ENCODE measurements around the gene CTXN2. TPM values are rescaled to one million over a fixed set of nuclear protein-coding genes. Genes with fewer than 3 reads are reported as not detected.

The CTXN2 gene
- total RNA-seq, 1 experiment from 2014 or later, result 0.07 TPM

GRCh38 chr15:48225771-48226170, 34.3 kb downstream of the CTXN2 start (continued):
- no peak for TF ChIP-seq ERG (CRISPR knock-in tag; IDR thresholded peaks at IDR 0.05)
- no peak for TF ChIP-seq HMGA2 (CRISPR knock-in tag; IDR thresholded peaks at IDR 0.05)
- TF ChIP-seq ZNF423 (CRISPR knock-in tag; IDR thresholded peaks at IDR 0.05), result no peak
- no peak for TF ChIP-seq ESRRA (CRISPR knock-in tag; IDR thresholded peaks at IDR 0.05; ENCODE audit: borderline replicate concordance)
- no peak for TF ChIP-seq PRDM15 (CRISPR knock-in tag; IDR thresholded peaks at IDR 0.05)
- no peak for TF ChIP-seq STAT6 (CRISPR knock-in tag; conservative IDR thresholded peaks at IDR 0.05; ENCODE audit: low read depth)
- TF ChIP-seq JUN (CRISPR knock-in tag; IDR thresholded peaks at IDR 0.05), result no peak

- no peak overlapping the region for H3K4me3 Mint-ChIP-seq
- ATAC-seq (no peak), DNase-seq (ENCODE audit: low spot score) (no peak)
- no peak overlapping the region for H3K27ac Mint-ChIP-seq
- no peaks in the 10 kb centered on the region for H3K4me1 Mint-ChIP-seq
- no peaks in the 10 kb centered on the region for H3K36me3 Mint-ChIP-seq
- TF ChIP-seq MYBL2 (CRISPR knock-in tag; IDR thresholded peaks at IDR 0.05), result no peak
- TF ChIP-seq ZMAT4 (CRISPR knock-in tag; IDR thresholded peaks at IDR 0.05), result no peak
- TF ChIP-seq USF2 (CRISPR knock-in tag; IDR thresholded peaks at IDR 0.05), result peak; percentile 50
- H3K27me3 Mint-ChIP-seq (ENCODE audit: low read depth), result no peaks in the 10 kb centered on the region
- ChIA-PET POLR2A (no interaction called here), CTCF (no interaction called here)
- no peaks in the 10 kb centered on the region for H3K9me3 Mint-ChIP-seq
Measured at GRCh38 chr15:48230498-48230897, 39.0 kb downstream of the CTXN2 start.

- H3K4me3 Mint-ChIP-seq, result no peak overlapping the region
- H3K36me3 Mint-ChIP-seq, result no peaks in the 10 kb centered on the region
- TF ChIP-seq ZBTB21 (CRISPR knock-in tag; IDR thresholded peaks at IDR 0.05; ENCODE audit: borderline replicate concordance) (no peak), JUN (CRISPR knock-in tag; IDR thresholded peaks at IDR 0.05) (no peak), NR3C1 (CRISPR knock-in tag; conservative IDR thresholded peaks at IDR 0.05; ENCODE audit: low read depth) (no peak), RELA (CRISPR knock-in tag; IDR thresholded peaks at IDR 0.05; ENCODE audit: borderline replicate concordance) (no peak), OVOL2 (CRISPR knock-in tag; IDR thresholded peaks at IDR 0.05; ENCODE audit: borderline replicate concordance) (no peak), JAZF1 (CRISPR knock-in tag; IDR thresholded peaks at IDR 0.05) (no peak), PRRX2 (CRISPR knock-in tag; IDR thresholded peaks at IDR 0.05) (no peak), E2F5 (CRISPR knock-in tag; IDR thresholded peaks at IDR 0.05) (no peak), RORB (CRISPR knock-in tag; IDR thresholded peaks at IDR 0.05) (no peak), CREB1 (CRISPR knock-in tag; IDR thresholded peaks at IDR 0.05) (no peak), ZMAT4 (CRISPR knock-in tag; IDR thresholded peaks at IDR 0.05) (no peak)
Measured at GRCh38 chr15:48233246-48233645, 41.8 kb downstream of the CTXN2 start.

More at GRCh38 chr15:48233246-48233645, 41.8 kb downstream of the CTXN2 start:
- CTCF ChIA-PET, result no interaction called here
- POLR2A ChIA-PET, result no interaction called here
- DNase-seq (ENCODE audit: low spot score) (no peak), ATAC-seq (no peak)
- H3K4me1 Mint-ChIP-seq, result no peaks in the 10 kb centered on the region
- H3K9me3 Mint-ChIP-seq, result no peaks in the 10 kb centered on the region
- H3K27ac Mint-ChIP-seq, result no peak overlapping the region
- H3K27me3 Mint-ChIP-seq (ENCODE audit: low read depth), result no peaks in the 10 kb centered on the region
